ENCODE results near the gene CAMK2B.

GRCh38 chr7:44293561-44294324 lies 31.7 kb downstream of the CAMK2B start:
- TF ChIP-seq, protein P1, sequence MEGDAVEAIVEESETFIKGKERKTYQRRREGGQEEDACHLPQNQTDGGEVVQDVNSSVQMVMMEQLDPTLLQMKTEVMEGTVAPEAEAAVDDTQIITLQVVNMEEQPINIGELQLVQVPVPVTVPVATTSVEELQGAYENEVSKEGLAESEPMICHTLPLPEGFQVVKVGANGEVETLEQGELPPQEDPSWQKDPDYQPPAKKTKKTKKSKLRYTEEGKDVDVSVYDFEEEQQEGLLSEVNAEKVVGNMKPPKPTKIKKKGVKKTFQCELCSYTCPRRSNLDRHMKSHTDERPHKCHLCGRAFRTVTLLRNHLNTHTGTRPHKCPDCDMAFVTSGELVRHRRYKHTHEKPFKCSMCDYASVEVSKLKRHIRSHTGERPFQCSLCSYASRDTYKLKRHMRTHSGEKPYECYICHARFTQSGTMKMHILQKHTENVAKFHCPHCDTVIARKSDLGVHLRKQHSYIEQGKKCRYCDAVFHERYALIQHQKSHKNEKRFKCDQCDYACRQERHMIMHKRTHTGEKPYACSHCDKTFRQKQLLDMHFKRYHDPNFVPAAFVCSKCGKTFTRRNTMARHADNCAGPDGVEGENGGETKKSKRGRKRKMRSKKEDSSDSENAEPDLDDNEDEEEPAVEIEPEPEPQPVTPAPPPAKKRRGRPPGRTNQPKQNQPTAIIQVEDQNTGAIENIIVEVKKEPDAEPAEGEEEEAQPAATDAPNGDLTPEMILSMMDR (conservative IDR thresholded peaks at IDR 0.05; ENCODE audit: low read depth, low read length), result no peak
- TF ChIP-seq EZH2 (IDR thresholded peaks at IDR 0.05; ENCODE audit: borderline replicate concordance, low read depth, low read length, poor library complexity, severe bottlenecking), result no peak
